T-helper 22 cell (primary cell): ENCODE data around the gene STMP1.
"Not testable (repeated sequence)": the region's sequence is repeated elsewhere in the genome, so short reads cannot be mapped to it uniquely, and the experiment has no call there.

Experiments
- DNase-seq: peaks from one replicate; pipeline ENCODE4 v3.0.0-alpha.2; 2020; ENCODE audit warnings: low read depth

Gene STMP1

DNA sequence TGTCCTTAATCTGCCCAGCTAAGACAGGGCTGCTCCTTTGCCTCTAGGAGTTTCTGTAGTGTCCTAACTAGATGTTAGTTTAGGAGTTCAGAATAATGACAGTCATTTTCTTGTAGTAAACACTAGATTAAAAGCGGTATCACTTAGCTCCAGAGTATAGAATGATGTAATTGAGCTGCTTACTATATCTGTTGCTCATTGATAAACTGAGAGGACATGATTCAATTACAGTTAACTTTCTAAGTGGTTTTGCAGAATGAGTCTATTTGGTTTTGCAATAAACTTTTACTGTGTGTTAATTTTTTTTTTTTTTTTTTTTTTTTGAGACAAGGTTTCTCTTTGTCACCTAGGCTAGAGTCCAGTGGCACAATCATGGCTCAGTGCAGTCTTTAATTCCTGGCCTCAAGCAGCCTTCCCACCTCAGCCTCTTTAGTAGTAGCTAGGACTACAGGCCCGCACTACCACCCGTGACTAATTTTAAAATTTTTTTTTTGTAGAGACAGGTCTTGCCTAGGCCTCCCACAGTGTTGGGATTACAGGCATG is 1.8 kb downstream of the STMP1 start:
- DNase-seq: no peak

DNA sequence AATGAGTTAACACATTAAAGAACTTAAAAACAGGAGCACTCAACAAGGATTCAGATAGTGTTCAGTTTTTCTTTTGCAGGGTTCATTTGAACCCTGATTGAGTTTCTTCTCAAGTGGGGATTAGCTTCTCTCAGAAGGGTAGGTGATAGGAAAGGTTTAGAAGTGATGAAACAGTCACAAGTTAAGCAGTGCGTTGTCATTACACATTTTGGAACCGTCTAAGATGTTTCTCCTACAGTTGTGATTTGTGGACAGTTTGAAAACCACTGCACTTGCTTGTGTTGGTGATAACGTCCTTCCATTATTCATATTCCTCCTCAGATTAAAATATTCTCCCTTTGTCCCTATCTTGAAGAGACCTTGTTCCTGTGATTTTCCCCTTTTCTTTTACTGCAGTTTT is 2.7 kb downstream of the STMP1 start:
- no peak for DNase-seq

DNA sequence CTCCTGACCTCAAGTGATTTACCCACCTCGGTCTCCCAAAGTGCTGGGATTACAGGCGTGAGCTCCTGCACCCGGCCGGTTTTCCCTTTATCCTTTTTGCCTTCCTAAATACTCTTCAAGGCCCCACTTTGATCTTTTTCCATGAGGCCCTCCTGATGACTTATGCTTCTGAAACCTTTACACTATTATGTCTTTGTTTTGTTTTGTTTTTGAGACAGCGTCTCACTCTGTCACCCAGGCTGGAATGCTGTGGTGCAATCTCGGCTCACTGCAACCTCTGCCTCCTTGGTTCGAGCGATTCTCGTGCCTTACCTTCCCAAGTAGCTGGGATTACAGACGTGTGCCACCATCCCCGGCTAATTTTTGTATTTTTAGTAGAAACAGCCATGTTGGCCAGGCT is 3.8 kb downstream of the STMP1 start:
- no peak for DNase-seq

DNA sequence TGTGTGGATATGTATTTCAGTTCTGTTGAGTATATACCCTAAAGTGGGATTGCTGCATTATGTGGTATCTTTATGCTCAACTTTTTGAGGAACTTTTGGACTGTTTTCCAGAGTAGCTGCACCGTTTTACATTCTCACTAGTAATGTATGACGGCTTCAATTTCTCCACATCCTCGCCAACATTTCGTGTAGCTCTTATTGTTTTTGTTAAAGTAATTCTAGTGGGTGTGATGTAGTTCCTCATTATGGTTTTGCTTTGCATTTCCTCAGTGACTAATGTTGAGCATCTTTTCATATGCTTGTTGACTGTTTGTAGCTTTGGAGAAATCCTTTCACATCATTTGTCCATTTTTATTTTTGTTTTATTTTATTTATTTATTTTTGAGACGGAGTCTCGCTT is 4.5 kb downstream of the STMP1 start:
- DNase-seq: no peak

DNA sequence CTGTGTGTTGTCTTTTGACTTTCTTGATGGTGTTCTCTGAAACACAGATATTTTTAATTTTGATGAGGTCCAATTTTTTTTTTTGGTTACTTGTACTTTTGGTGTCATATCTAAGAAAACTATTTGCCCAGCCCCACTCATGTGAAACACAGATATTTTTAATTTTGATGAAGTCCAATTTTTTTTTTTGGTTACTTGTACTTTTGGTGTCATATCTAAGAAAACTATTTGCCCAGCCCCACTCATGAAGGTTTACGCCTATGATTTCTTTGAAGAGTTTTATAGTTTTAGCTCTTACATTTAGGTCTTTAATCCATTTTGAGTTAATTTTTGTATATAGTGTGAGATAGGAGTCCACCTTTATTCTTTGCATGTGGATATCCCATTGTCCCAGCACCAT is 5.3 kb downstream of the STMP1 start:
- DNase-seq: not testable (repeated sequence)

DNA sequence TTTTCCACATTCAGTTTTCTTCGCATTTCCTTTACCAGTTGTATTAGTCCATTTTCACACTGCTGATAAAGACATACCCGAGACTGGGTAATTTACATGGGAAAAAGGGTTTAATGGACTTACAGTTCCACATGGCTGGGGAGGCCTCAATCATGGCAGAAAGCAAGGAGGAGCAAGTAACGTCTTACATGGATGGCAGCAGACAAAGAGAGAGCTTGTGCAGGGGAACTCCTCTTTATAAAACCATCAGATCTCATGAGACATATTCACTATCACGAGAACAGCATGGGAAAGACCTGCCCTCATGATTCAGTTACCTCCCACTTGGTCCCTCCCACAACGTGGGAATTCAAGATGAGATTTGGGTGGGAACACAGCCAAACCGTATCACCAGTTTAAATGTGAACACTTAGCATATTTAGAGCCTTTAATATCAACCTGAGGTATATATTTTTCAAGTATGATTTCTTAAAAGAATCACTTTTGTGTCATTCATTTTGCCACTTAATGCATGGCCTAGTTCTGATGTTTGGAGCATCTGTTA is 6.6 kb downstream of the STMP1 start:
- DNase-seq: not testable (repeated sequence)

DNA sequence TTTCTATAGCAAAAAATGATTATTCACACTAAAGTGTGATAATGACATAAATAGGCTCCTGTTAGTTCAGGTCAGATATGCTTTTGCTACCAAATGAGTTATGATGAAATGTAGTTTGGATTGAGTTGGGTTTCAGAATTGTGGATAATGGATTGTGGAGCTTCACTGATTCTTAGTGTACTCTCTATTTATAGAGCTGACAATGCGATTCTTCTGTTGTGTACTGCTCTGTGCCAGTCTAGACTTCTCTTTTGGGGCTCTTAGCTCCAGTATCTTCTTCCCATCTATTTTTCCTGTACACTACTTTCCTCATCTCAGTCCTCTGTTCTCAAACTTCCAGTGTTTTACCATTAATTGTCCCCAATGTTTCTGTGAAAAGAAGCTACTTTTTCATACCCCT is 7.5 kb downstream of the STMP1 start:
- DNase-seq: no peak

DNA sequence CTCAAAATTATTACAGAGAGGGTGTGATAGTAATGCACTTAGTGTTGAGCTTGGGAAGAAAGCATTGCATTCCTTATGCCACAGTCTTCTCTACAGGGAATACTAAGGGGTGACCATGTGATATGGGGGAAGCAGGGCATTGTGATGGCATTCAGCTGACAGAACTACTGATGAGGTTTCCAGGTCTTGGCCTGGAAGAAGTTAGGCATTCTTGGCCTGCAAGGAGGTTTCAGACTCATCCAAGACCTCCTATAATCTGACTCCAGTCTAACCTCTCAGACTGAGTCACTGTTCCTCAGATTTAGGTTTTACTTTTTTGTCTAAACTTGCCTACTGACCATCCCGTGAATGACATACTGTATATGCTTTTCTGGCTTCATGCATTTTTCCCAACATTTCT is 7.9 kb downstream of the STMP1 start:
- DNase-seq: no peak

DNA sequence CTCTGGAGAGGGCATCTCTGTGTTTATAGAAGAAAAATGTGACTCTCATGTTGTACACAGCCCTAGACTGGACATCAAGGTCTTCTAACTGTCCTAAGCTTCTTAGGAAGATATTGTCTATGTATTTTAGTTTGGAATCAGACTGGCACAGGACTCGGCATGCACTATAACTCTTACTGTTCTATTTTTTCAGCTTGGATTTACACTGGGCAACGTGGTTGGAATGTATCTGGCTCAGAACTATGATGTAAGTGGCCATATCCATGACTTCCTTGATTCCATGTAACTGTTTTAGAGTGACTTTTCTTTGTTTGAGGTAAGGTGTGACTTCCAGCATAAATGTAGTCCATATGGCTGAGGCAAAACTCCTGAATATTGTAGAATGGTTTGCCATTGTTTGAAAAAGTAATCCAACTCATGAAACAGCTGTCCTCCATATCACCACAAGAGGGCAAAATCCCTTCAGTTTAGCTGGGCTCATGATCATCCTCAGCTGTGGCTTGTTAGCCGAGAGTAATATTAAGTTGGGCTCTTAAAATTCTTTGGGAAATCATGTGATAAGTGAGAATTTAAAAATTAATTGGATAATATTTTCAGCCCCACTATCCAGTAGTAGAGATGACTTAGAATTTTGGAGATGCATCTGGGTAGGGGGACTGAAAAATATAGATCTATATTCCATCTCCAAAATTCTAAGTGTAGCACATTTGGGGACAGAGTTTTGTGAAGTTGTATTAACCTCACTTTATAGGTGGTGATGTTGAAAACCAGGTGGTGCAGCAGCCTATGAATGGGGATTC is 10.4 kb downstream of the STMP1 start:
- no peak for DNase-seq

DNA sequence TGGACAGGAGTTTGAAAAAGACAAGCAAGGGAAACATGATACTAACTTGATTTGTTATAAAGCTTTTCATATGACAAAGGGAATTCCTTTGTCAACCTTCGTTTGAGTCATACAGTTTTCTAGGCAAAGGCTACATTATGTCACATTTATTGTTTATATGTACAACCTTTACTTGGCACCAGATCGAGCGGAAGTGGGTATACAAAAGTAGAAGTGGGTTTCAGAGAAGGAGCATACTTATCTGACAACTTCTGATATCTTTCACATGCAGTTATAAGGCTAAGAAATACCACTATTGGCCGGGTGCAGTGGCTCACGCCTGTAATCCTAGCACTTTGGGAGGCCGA is 11.0 kb downstream of the STMP1 start:
- no peak for DNase-seq

DNA sequence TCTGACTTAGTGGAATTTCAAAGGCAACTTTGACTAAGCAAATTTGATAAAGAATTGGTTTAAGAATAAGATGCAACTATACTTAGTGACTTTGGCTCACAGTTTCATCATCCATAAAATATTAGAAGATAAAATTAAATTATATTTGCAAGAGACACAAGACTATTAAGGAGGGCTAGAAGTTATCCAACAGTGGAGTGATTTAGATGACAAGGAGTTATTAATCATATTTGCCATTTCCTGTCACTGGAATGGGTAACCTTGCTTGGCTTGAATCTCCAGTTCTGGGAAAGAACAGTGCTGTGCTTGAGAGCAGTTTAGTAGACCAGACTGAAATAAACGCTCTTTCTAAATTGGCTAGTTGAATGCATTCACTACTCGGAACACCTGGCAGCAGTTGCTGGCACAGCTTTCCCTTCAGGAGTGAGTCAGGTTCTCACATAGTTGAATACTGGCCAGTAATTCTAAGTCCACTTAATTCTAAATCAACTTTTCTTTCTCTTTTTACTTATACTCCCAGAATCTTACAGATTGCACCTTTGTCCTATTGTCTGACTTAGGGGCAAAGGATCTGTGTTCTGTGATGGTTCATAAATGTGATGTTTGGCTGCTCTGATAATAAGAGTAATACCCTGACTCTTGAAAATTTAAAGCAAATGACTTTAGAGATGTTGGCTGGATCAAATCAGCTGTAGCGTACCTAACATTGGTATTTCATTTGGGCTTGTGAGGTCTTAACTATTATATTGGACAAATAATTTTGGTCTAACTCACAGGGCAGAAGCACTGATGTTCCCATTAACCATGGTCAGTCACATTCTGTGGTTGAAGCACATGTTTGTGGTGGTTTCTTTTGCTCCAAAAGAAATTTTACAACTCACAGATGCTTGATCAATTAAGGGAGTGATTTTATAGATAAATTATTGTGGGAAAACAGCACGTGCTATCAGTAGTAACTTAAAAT is 16.6 kb downstream of the STMP1 start:
- no peak for DNase-seq

DNA sequence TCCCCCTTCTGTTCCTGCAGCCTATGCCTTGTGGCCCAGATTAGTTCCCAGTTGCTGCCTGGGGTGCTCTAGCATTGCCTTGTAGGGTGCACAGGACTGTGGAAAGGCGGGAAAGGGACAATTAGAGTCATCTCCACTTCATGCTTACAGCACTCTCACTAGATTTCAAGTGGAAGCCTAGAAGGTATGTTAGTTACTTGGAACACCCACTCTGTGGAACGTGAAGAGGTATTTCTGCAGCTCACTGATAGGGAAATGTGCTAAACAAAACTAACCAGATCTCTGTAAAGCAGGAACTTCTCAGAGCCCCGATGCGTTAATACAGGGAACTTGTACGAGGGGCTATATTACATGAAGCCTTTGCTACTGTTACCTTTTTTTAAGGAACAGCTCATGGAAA is 19.4 kb downstream of the STMP1 start:
- DNase-seq: no peak

DNA sequence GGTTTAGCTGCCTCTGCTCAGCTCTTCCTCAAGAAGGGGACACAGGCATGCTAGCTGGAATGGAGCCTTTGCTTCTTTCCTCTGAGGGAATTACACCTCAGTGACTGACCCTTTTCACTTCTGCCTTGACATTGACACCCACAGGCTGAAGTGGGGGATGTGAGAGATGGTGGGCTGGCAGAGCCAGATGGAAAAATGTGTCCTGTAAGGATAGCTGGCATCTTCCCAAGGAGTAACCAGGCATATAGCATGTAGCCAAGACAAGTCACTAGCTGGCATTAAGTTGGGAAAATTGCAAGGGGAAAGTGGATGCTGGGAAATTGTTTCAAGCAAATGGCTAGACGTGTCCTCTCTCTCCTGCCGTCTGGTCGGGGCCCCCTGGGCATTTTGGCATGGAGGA is 19.9 kb downstream of the STMP1 start:
- no peak for DNase-seq

DNA sequence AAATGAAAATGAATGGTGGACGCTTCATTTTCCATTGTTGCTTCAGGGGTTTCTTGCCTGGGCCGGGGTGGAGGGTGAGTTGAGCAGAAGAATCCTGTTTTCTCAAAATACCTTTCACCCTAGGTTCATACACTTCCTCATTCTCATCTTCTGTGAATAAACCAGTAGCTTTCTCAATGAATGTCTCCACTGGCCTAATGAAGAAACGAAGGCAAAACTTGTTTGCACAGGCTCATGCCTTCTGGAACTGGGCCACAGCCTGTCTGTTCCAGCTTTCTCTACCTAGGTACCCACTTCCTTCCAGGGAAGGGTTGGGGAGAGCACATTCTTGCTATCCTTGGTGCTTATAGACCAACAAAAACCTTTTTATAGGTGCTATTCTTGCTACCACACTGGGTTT is 21.3 kb downstream of the STMP1 start:
- DNase-seq: no peak

DNA sequence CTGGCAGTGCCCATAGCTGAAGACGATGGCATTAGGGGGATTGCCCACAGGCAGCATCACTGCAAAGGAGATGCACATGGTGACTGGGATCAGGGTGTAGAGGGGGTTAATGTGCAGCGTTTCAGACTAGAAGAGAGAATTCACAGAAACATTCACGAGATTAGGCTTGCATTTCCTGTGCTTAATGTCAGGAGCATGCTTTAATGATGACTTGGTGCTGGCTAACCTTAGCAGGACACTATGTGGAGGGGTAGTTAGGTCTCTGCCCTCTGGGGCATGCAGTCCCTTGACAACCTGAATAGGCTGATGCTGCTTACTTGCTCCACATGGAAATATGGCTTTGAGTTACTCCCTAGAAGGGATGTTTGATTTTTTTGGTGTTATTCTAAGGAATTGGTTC is 21.8 kb downstream of the STMP1 start:
- no peak for DNase-seq

DNA sequence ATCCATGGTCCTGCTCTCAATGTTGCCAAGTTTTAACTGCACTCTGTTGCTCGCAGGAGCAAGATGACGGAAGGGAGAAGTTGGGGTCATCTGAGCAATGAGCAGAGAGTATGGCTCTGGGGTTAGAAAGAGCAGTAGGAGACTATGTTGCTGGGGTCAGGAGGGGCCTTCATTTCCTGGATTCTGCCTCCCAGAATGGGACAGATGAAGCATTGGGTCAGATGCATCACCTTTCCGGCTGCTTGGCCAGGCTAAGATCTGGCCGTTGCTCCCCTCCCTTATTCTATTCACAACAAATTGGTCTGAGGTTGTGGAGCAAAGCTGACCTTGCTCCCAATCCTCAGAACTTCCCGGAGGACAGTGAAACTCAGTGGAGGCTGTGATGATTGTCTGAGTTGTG is 22.4 kb downstream of the STMP1 start:
- no peak for DNase-seq

DNA sequence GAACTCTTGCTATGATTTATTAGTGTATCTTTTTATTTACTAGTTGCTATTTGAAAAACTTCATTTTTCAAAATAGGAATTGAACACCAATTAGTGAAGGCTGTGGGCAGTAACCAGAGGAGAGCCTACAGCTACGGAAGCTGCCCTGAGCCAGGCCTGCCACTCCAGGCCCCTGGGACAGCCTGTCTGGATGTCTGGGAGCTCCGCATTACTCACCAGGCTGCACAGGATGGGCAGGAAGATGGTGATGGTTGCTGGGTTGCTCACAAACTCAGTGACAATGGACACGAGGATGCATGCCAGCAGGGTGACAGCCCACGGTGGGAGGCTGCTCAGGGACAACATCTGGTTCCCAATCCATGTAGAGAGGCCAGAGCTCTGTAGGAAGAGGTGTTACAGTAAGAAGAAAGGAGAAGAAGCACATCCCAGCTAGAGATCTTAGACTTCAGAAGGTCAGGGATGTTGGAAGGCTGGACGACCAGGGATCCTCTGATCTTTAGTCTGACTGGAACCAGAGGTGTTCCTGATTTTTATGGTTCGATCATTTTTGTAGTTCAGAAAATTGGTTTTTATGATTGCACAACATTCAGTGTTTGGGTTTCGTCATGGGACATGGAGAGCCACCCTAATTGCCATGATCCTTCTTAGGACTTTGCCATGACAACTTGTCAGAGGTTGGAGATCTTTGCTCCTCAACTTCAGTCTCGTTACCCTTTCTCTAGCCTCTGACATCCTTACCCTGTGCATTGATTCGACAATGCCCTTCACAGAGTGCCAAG is 23.2 kb downstream of the STMP1 start:
- DNase-seq: no peak

DNA sequence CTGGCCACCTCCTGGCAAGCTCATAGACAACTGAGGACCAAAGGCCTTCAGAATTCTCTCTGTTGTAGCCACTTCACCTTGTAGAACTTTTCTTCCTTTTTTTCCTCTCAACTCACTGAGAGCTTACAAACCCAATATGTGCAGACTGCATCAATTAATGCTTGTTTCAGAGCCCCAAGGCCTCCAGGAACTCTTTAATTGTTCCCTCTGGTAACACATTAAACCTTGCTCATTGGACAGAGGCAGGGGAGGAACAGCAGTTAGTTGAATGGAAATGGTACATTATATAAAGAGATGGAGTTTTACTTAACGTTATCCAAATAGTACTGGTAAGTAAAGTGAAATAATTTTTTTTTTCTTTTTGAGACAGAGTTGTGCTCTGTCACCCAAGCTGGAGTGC is 25.2 kb downstream of the STMP1 start:
- DNase-seq: no peak

DNA sequence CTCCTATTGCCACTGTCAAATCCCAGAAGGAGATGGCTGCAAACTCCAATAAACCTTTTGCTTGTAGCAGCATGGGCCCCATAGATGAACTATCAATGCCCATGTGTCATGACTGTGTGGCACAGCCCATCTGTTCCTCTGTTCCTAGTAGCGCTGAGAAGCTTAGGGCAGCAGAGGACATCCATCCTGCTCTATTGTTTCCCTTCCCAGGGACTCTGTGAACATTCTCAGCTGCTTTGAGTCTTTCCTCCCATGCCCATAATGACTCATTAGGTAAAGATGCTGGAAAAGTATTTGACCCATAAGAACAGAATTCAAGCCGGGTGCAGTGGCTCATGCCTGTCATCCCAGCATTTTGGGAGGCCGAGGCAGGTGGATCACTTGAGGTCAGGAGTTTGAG is 28.3 kb downstream of the STMP1 start:
- DNase-seq: no peak

DNA sequence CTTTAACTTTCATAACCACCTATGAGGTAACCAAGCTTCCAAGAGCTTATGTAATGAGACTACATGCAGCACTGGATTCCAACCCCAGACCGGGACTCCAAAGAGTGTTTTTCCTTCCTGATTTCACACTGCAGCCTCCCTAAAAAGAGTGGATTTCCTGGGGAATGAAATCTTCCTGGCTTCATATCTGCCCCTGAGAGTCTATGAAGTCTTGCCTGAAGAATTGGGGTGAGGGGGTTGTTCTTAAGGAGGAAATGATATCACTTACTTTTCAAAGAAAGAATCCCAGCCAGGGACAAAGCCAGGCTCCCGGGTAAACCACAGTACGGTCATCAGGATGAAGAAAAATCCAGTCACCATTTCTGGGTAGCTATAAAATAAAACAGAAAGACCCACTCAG is 29.7 kb downstream of the STMP1 start:
- DNase-seq: no peak

DNA sequence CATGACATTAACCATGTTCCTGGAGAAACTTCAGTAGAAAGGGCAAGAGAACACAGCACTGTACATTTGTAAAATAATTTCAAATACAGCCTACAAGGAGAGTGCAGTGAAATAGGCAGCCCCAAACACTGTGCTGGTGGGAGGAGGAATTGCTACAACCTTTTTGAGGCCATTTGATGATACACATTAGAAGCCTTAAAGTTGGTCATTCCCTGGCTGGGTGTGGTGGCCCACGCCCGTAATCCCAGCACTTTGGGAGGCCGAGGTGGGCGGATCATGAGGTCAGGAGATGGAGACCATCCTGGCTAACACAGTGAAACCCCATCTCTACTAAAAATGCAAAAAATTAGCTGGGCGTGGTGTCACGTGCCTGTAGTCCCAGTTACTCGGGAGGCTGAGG is 30.3 kb downstream of the STMP1 start:
- not testable (repeated sequence) for DNase-seq

DNA sequence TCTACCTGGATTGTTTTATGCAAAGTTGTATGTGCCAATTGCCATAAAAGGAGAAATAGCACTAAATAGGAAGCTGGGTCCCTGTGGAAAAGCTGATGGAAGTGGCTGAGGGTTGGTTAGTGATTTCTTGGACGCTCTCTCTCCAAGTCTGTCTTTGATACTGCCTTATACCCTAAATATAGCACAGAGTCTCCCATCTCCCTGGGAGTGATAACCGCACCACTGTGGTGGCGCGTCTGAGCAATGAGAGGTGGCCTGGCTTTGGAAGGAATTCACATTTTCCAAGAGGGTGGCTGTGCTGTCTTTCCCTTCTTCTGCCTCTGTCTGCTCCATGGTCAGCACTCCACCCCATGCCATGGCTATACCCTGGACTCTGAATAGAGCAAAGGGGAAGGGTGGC is 31.2 kb downstream of the STMP1 start:
- DNase-seq: no peak
